Astrocyte (in vitro differentiated cells and primary cell): ENCODE results near the gene ADGRD1. TPM values are rescaled to one million over a fixed set of nuclear protein-coding genes. Genes with fewer than 3 reads are reported as not detected.

Source experiments
- DNase-seq: peaks from one replicate; pipeline ENCODE4 v3.0.0-alpha.2; 2010; ENCODE audit warnings: low read depth
- FAIRE-seq: peaks from 2 replicates; lab custom pipeline; 2011; peaks lifted over from hg19 to GRCh38; lab: Jason Lieb, UNC
- H2AFZ ChIP-seq: 2 replicates; pipeline ENCODE4 v1.6.0; 2012; ENCODE audit warnings: low read depth, low read length, inconsistent platforms
- H3K27ac ChIP-seq: 2 replicates; pipeline ENCODE4 v1.5.1; 2011; ENCODE audit warnings: low read depth, low read length, inconsistent platforms
- H3K27me3 ChIP-seq: 2 replicates; pipeline ENCODE4 v1.6.0; 2011; ENCODE audit warnings: low read length, inconsistent platforms; ENCODE audit not compliant: insufficient read depth
- H3K36me3 ChIP-seq: 2 replicates; pipeline ENCODE4 v1.5.1; 2011; ENCODE audit warnings: low read length, inconsistent platforms; ENCODE audit not compliant: insufficient read depth
- H3K4me1 ChIP-seq: 2 replicates; pipeline ENCODE4 v1.5.1; 2011; ENCODE audit warnings: low read length, inconsistent platforms; ENCODE audit not compliant: insufficient read depth
- H3K4me2 ChIP-seq: 2 replicates; pipeline ENCODE4 v1.6.0; 2012; ENCODE audit warnings: low read length, inconsistent platforms
- H3K4me3 ChIP-seq: 2 replicates; pipeline ENCODE4 v1.5.1; 2011; ENCODE audit warnings: low read depth, mild to moderate bottlenecking, low read length, inconsistent platforms; ENCODE audit not compliant: insufficient read depth
- H3K79me2 ChIP-seq: 2 replicates; pipeline ENCODE4 v1.6.0; 2012; ENCODE audit warnings: mild to moderate bottlenecking, low read length, inconsistent platforms; ENCODE audit not compliant: insufficient read depth
- H3K9ac ChIP-seq: 2 replicates; pipeline ENCODE4 v1.6.0; 2012; ENCODE audit warnings: mild to moderate bottlenecking, low read length, inconsistent platforms
- H3K9me3 ChIP-seq: 2 replicates; pipeline ENCODE4 v1.5.1; 2012; ENCODE audit warnings: low read depth, mild to moderate bottlenecking, low read length, inconsistent platforms; ENCODE audit not compliant: insufficient read depth
- H4K20me1 ChIP-seq: 2 replicates; pipeline ENCODE4 v1.6.0; 2012; ENCODE audit warnings: low read length, inconsistent platforms; ENCODE audit not compliant: insufficient read depth
- H3K27ac Mint-ChIP-seq: one replicate; pipeline ENCODE4 v1.8.0; 2021; ENCODE audit warnings: mild to moderate bottlenecking, mixed read lengths; ENCODE audit not compliant: unreplicated experiment
- H3K27me3 Mint-ChIP-seq: one replicate; pipeline ENCODE4 v1.8.0; 2021; ENCODE audit warnings: low read depth, mixed read lengths; ENCODE audit not compliant: unreplicated experiment
- H3K36me3 Mint-ChIP-seq: one replicate; pipeline ENCODE4 v1.8.0; 2021; ENCODE audit warnings: low read depth, mixed read lengths; ENCODE audit not compliant: unreplicated experiment
- H3K4me1 Mint-ChIP-seq: one replicate; pipeline ENCODE4 v1.8.0; 2021; ENCODE audit warnings: low read depth, mixed read lengths; ENCODE audit not compliant: unreplicated experiment
- H3K4me3 Mint-ChIP-seq: one replicate; pipeline ENCODE4 v1.8.0; 2021; ENCODE audit warnings: mild to moderate bottlenecking, moderate library complexity, mixed read lengths; ENCODE audit not compliant: unreplicated experiment
- H3K9me3 Mint-ChIP-seq: one replicate; pipeline ENCODE4 v1.8.0; 2021; ENCODE audit warnings: mild to moderate bottlenecking, mixed read lengths; ENCODE audit not compliant: unreplicated experiment
- EZH2 ChIP-seq: IDR thresholded peaks from 2 replicates; pipeline ENCODE4 v1.6.1; 2012; ENCODE audit warnings: mild to moderate bottlenecking, low read length, inconsistent platforms; ENCODE audit not compliant: insufficient read depth
- total RNA-seq: library from RNA; stranded (reverse); gene quantifications from 2 replicates; pipeline ENCODE4 v1.2.1, GENCODE V29; 2021
- TF ChIP-seq, protein P1 (sequence below): IDR thresholded peaks from 2 replicates; pipeline ENCODE4 v1.5.1; 2011; ENCODE audit warnings: low read depth, mild to moderate bottlenecking, inconsistent platforms, low read length, moderate library complexity; ENCODE audit not compliant: insufficient read depth

ADGRD1 gene
- total RNA-seq, 1 donor from 2014 or later = 3.0 TPM

DNA sequence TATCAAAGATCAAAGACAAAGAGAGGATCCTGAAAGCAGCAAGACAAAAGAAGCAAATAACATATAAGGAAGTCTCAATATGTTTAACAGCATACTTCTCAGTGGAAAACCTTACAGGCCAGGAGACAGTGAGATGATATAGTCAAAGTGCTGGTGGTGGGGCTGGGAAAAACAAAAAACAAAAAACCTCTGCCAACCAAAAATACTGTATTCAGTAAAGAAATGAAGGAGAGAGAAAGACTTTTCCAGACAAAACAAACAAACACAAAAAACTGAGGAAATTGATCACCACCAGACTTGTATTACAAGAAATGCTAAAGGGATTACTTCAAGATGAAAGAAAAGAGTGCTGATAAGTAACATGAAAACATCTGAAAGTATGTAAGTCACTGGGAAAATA lies 221.2 kb downstream of the ADGRD1 start:
- Histone ChIP-seq H4K20me1 (no peaks in the 10 kb centered on the region), H3K79me2 (no peaks in the 10 kb centered on the region), H3K4me3 (no peak overlapping the region), H3K4me2 (no peak overlapping the region), H3K9me3 (no peaks in the 10 kb centered on the region), H3K27me3 (no peaks in the 10 kb centered on the region), H2AFZ (no peak overlapping the region), H3K36me3 (no peaks in the 10 kb centered on the region), H3K9ac (no peak overlapping the region), H3K27ac (no peak overlapping the region), H3K4me1 (no peaks in the 10 kb centered on the region)
- TF ChIP-seq, protein P1, sequence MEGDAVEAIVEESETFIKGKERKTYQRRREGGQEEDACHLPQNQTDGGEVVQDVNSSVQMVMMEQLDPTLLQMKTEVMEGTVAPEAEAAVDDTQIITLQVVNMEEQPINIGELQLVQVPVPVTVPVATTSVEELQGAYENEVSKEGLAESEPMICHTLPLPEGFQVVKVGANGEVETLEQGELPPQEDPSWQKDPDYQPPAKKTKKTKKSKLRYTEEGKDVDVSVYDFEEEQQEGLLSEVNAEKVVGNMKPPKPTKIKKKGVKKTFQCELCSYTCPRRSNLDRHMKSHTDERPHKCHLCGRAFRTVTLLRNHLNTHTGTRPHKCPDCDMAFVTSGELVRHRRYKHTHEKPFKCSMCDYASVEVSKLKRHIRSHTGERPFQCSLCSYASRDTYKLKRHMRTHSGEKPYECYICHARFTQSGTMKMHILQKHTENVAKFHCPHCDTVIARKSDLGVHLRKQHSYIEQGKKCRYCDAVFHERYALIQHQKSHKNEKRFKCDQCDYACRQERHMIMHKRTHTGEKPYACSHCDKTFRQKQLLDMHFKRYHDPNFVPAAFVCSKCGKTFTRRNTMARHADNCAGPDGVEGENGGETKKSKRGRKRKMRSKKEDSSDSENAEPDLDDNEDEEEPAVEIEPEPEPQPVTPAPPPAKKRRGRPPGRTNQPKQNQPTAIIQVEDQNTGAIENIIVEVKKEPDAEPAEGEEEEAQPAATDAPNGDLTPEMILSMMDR = no peak
- no peak for TF ChIP-seq EZH2
- no peak for DNase-seq
- H3K4me3 Mint-ChIP-seq = no peak overlapping the region
- H3K27ac Mint-ChIP-seq = no peak overlapping the region
- H3K36me3 Mint-ChIP-seq = no peaks in the 10 kb centered on the region
- H3K9me3 Mint-ChIP-seq = peaks cover 8% of the 10 kb centered on the region
- peaks cover 8% of the 10 kb centered on the region for H3K4me1 Mint-ChIP-seq
- H3K27me3 Mint-ChIP-seq = peaks cover 22% of the 10 kb centered on the region
- FAIRE-seq = no peak

DNA sequence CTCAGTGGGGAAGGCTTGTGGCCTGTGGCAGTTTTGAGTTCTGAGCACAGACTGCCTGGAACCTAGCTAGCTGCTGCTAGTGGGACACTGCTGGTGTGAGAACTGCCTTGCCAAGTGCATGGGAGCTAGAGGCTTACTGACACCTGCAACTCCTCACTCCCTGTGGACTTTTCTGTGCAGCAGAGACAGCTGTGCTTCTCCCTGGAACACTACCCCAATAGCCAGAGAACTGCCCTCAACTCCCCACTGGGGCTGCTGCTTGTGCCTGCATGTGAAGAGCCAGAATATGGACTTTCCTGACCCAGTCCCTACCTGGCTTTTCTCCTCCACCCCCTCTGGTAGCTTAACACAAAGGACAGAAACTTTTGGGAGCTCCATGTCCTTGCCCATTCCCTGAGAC lies 222.6 kb downstream of the ADGRD1 start:
- Mint-ChIP-seq H3K36me3 (no peaks in the 10 kb centered on the region), H3K9me3 (peaks cover 8% of the 10 kb centered on the region), H3K4me3 (no peak overlapping the region), H3K27me3 (peaks cover 31% of the 10 kb centered on the region), H3K27ac (no peak overlapping the region), H3K4me1 (peaks cover under 1% of the 10 kb centered on the region)
- Histone ChIP-seq H3K4me1 (no peaks in the 10 kb centered on the region), H2AFZ (no peak overlapping the region), H3K9me3 (no peaks in the 10 kb centered on the region), H3K9ac (no peak overlapping the region), H3K4me3 (no peak overlapping the region), H4K20me1 (no peaks in the 10 kb centered on the region), H3K4me2 (no peak overlapping the region), H3K27ac (no peak overlapping the region), H3K27me3 (no peaks in the 10 kb centered on the region), H3K36me3 (no peaks in the 10 kb centered on the region), H3K79me2 (no peaks in the 10 kb centered on the region)
- no peak for TF ChIP-seq EZH2
- TF ChIP-seq, protein P1 = no peak
- DNase-seq (no peak), FAIRE-seq (no peak)

DNA sequence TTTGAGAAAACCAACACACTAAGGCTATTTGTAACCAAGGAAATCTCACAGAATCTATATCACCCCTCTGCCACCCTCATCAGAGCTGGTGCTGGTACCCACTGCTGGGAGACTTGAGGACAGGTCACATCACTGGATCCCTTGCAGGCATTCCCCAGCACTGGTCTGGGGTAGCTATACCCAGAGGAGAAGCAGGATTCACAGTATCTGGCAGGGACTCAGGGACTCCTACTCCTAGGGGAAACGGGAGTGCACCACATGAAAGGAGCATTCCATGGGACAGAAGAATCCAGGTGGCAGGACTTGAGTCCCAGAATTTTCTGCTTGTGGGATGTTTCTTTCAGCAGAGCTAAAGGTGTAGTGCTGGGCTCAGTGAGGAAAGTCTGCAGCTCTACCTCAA lies 223.2 kb downstream of the ADGRD1 start:
- no peaks in the 10 kb centered on the region for H4K20me1 ChIP-seq
- H3K9me3 ChIP-seq = no peaks in the 10 kb centered on the region
- H3K27me3 Mint-ChIP-seq = peaks cover 33% of the 10 kb centered on the region
- no peak overlapping the region for H3K4me3 Mint-ChIP-seq
- no peaks in the 10 kb centered on the region for H3K27me3 ChIP-seq
- H3K4me1 Mint-ChIP-seq = no peaks in the 10 kb centered on the region
- no peak overlapping the region for H3K27ac ChIP-seq
- no peak overlapping the region for H3K4me2 ChIP-seq
- H3K9me3 Mint-ChIP-seq = peaks cover 8% of the 10 kb centered on the region
- H3K27ac Mint-ChIP-seq = no peak overlapping the region
- DNase-seq (no peak), FAIRE-seq (no peak)
- H3K79me2 ChIP-seq = no peaks in the 10 kb centered on the region
- no peak overlapping the region for H2AFZ ChIP-seq
- H3K4me1 ChIP-seq = no peaks in the 10 kb centered on the region
- no peak overlapping the region for H3K4me3 ChIP-seq
- TF ChIP-seq, protein P1 = no peak
- no peak for TF ChIP-seq EZH2
- no peaks in the 10 kb centered on the region for H3K36me3 Mint-ChIP-seq
- no peak overlapping the region for H3K9ac ChIP-seq
- no peaks in the 10 kb centered on the region for H3K36me3 ChIP-seq
